Activated naive CD4-positive, alpha-beta T cell treated with anti-CD3 and anti-CD28 coated beads, Interleukin-2, amount 50 U/mL, for 24 hours (primary cell): Measurements from ENCODE around the gene HLA-E.

Experiments used
- H3K27ac Mint-ChIP-seq: one replicate; pipeline ENCODE4 v1.8.0; 2021; ENCODE audit warnings: mild to moderate bottlenecking, mixed read lengths
- H3K27me3 Mint-ChIP-seq: one replicate; pipeline ENCODE4 v1.8.0; 2021; ENCODE audit warnings: mixed read lengths
- H3K36me3 Mint-ChIP-seq: one replicate; pipeline ENCODE4 v1.8.0; 2021; ENCODE audit warnings: mixed read lengths
- H3K4me1 Mint-ChIP-seq: one replicate; pipeline ENCODE4 v1.8.0; 2021; ENCODE audit warnings: mixed read lengths
- H3K4me3 Mint-ChIP-seq: one replicate; pipeline ENCODE4 v1.8.0; 2021; ENCODE audit warnings: mild to moderate bottlenecking, mixed read lengths
- H3K9me3 Mint-ChIP-seq: one replicate; pipeline ENCODE4 v1.8.0; 2021; ENCODE audit warnings: mixed read lengths

HLA-E gene

GRCh38 chr6:30489081-30490025, at the start of gene HLA-E:
HLA-E (plus strand) TSS chr6:30489509; CDS start chr6:30489532, 23 bp downstream.
- Mint-ChIP-seq H3K9me3 (no peaks in the 10 kb centered on the region), H3K36me3 (peaks cover 41% of the 10 kb centered on the region), H3K4me3 (peak within 1 kb of the TSS; percentile 100), H3K4me1 (peaks cover 40% of the 10 kb centered on the region), H3K27me3 (no peaks in the 10 kb centered on the region), H3K27ac (peak within 1 kb of the TSS; percentile 99)

- peaks cover 43% of the 10 kb centered on the region for H3K27me3 Mint-ChIP-seq
- H3K27ac Mint-ChIP-seq: no peak overlapping the region
- no peak overlapping the region for H3K4me3 Mint-ChIP-seq
- H3K4me1 Mint-ChIP-seq: peaks cover 16% of the 10 kb centered on the region
- H3K36me3 Mint-ChIP-seq: no peaks in the 10 kb centered on the region
- H3K9me3 Mint-ChIP-seq: no peaks in the 10 kb centered on the region
Observed at GRCh38 chr6:30441171-30441570, 48.1 kb upstream of the HLA-E start.

- peaks cover 62% of the 10 kb centered on the region for H3K27me3 Mint-ChIP-seq
- no peak overlapping the region for H3K4me3 Mint-ChIP-seq
- no peaks in the 10 kb centered on the region for H3K9me3 Mint-ChIP-seq
- H3K27ac Mint-ChIP-seq: peak overlapping the region; percentile 56
- H3K36me3 Mint-ChIP-seq: no peaks in the 10 kb centered on the region
- H3K4me1 Mint-ChIP-seq: peaks cover 17% of the 10 kb centered on the region
Observed at GRCh38 chr6:30443657-30444450, 45.5 kb upstream of the HLA-E start.

- H3K27ac Mint-ChIP-seq: peak overlapping the region; percentile 53
- H3K4me3 Mint-ChIP-seq: no peak overlapping the region
- H3K27me3 Mint-ChIP-seq: peaks cover 66% of the 10 kb centered on the region
- no peaks in the 10 kb centered on the region for H3K9me3 Mint-ChIP-seq
- H3K4me1 Mint-ChIP-seq: peaks cover 22% of the 10 kb centered on the region
- H3K36me3 Mint-ChIP-seq: no peaks in the 10 kb centered on the region
Observed at GRCh38 chr6:30444451-30444742, 44.9 kb upstream of the HLA-E start.

- Mint-ChIP-seq H3K27me3 (peaks cover 62% of the 10 kb centered on the region), H3K4me3 (no peak overlapping the region), H3K4me1 (peaks cover 33% of the 10 kb centered on the region), H3K36me3 (no peaks in the 10 kb centered on the region), H3K9me3 (no peaks in the 10 kb centered on the region), H3K27ac (peak overlapping the region; percentile 5)
Observed at GRCh38 chr6:30446259-30446658, 43.0 kb upstream of the HLA-E start.

GRCh38 chr6:30447237-30447636, 42.1 kb upstream of the HLA-E start:
- peaks cover 43% of the 10 kb centered on the region for H3K4me1 Mint-ChIP-seq
- H3K27ac Mint-ChIP-seq: peak overlapping the region; percentile 23
- H3K27me3 Mint-ChIP-seq: peaks cover 62% of the 10 kb centered on the region
- no peak overlapping the region for H3K4me3 Mint-ChIP-seq
- H3K9me3 Mint-ChIP-seq: no peaks in the 10 kb centered on the region
- H3K36me3 Mint-ChIP-seq: no peaks in the 10 kb centered on the region

- peaks cover 48% of the 10 kb centered on the region for H3K4me1 Mint-ChIP-seq
- no peaks in the 10 kb centered on the region for H3K9me3 Mint-ChIP-seq
- peak overlapping the region; percentile 56 for H3K4me3 Mint-ChIP-seq
- H3K36me3 Mint-ChIP-seq: no peaks in the 10 kb centered on the region
- no peak overlapping the region for H3K27ac Mint-ChIP-seq
- peaks cover 66% of the 10 kb centered on the region for H3K27me3 Mint-ChIP-seq
Observed at GRCh38 chr6:30450548-30450908, 38.8 kb upstream of the HLA-E start.

GRCh38 chr6:30450909-30451841, 38.1 kb upstream of the HLA-E start:
- H3K36me3 Mint-ChIP-seq: no peaks in the 10 kb centered on the region
- peaks cover 60% of the 10 kb centered on the region for H3K27me3 Mint-ChIP-seq
- peaks cover 48% of the 10 kb centered on the region for H3K4me1 Mint-ChIP-seq
- H3K4me3 Mint-ChIP-seq: peak overlapping the region; percentile 56
- H3K27ac Mint-ChIP-seq: no peak overlapping the region
- H3K9me3 Mint-ChIP-seq: no peaks in the 10 kb centered on the region

GRCh38 chr6:30452736-30453507, 36.4 kb upstream of the HLA-E start:
- no peak overlapping the region for H3K4me3 Mint-ChIP-seq
- peaks cover 48% of the 10 kb centered on the region for H3K4me1 Mint-ChIP-seq
- no peaks in the 10 kb centered on the region for H3K9me3 Mint-ChIP-seq
- peaks cover 54% of the 10 kb centered on the region for H3K27me3 Mint-ChIP-seq
- H3K27ac Mint-ChIP-seq: no peak overlapping the region
- H3K36me3 Mint-ChIP-seq: no peaks in the 10 kb centered on the region

GRCh38 chr6:30453508-30454116, 35.7 kb upstream of the HLA-E start:
- peaks cover 48% of the 10 kb centered on the region for H3K4me1 Mint-ChIP-seq
- H3K4me3 Mint-ChIP-seq: peak overlapping the region; percentile 15
- peaks cover 55% of the 10 kb centered on the region for H3K27me3 Mint-ChIP-seq
- no peaks in the 10 kb centered on the region for H3K9me3 Mint-ChIP-seq
- no peak overlapping the region for H3K27ac Mint-ChIP-seq
- no peaks in the 10 kb centered on the region for H3K36me3 Mint-ChIP-seq

- peaks cover 6% of the 10 kb centered on the region for H3K36me3 Mint-ChIP-seq
- H3K9me3 Mint-ChIP-seq: peaks cover 16% of the 10 kb centered on the region
- peaks cover 62% of the 10 kb centered on the region for H3K27me3 Mint-ChIP-seq
- peak overlapping the region; percentile 66 for H3K27ac Mint-ChIP-seq
- no peak overlapping the region for H3K4me3 Mint-ChIP-seq
- peaks cover 11% of the 10 kb centered on the region for H3K4me1 Mint-ChIP-seq
Observed at GRCh38 chr6:30459145-30459544, 30.2 kb upstream of the HLA-E start.

- H3K27me3 Mint-ChIP-seq: peaks cover 70% of the 10 kb centered on the region
- peaks cover 6% of the 10 kb centered on the region for H3K36me3 Mint-ChIP-seq
- H3K4me1 Mint-ChIP-seq: peaks cover 24% of the 10 kb centered on the region
- H3K27ac Mint-ChIP-seq: no peak overlapping the region
- H3K9me3 Mint-ChIP-seq: peaks cover 16% of the 10 kb centered on the region
- H3K4me3 Mint-ChIP-seq: no peak overlapping the region
Observed at GRCh38 chr6:30461055-30461454, 28.3 kb upstream of the HLA-E start.

GRCh38 chr6:30462482-30462881, 26.8 kb upstream of the HLA-E start:
- H3K27ac Mint-ChIP-seq: peak overlapping the region; percentile 39
- H3K9me3 Mint-ChIP-seq: peaks cover 16% of the 10 kb centered on the region
- peaks cover 74% of the 10 kb centered on the region for H3K27me3 Mint-ChIP-seq
- peak overlapping the region; percentile 23 for H3K4me3 Mint-ChIP-seq
- peaks cover 8% of the 10 kb centered on the region for H3K36me3 Mint-ChIP-seq
- H3K4me1 Mint-ChIP-seq: peaks cover 35% of the 10 kb centered on the region

- peak overlapping the region; percentile 26 for H3K27ac Mint-ChIP-seq
- peaks cover 35% of the 10 kb centered on the region for H3K4me1 Mint-ChIP-seq
- H3K27me3 Mint-ChIP-seq: peaks cover 71% of the 10 kb centered on the region
- peaks cover 8% of the 10 kb centered on the region for H3K36me3 Mint-ChIP-seq
- peaks cover 16% of the 10 kb centered on the region for H3K9me3 Mint-ChIP-seq
- no peak overlapping the region for H3K4me3 Mint-ChIP-seq
Observed at GRCh38 chr6:30463242-30463641, 26.1 kb upstream of the HLA-E start.
